HPDE6-E6E7 (cell line): ENCODE results near the gene PCDHA13.
"Not testable (repeated sequence)": the region's sequence is repeated elsewhere in the genome, so short reads cannot be mapped to it uniquely, and the experiment has no call there.

Experiments
- DNase-seq: peaks from one replicate; pipeline ENCODE4 v3.0.0; 2011; ENCODE audit warnings: missing footprints; ENCODE audit errors: extremely low spot score

PCDHA13 gene

DNA sequence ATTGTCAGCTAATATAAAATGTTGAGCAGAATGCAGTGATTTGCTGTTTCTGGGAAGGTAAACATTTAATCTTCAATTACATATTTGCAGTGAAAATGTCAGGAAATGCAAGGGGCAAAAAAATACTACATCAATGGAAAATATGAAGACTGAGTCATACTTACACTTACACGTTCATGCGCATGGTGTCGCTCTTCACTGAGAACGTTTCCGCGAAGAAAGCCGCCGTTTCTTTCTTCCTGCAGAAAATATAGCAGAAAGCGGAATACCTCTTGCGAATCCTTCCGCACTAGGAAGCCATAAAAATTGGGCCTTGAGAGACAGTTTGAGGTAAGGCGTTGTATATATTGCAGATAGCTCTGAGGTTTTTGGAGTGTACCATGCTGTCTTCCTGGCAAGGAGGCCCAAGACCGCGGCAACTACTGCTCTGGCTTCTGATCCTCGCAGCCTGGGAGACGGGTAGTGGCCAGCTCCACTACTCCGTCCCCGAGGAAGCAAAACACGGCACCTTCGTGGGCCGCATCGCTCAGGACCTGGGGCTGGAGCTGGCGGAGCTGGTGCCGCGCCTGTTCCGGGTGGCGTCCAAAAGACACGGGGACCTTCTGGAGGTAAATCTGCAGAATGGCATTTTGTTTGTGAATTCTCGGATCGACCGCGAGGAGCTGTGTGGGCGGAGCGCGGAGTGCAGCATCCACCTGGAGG, at the start of gene PCDHA13:
Gene PCDHA13, plus strand, starts transcription at position 236 of the 702 bp plus-strand sequence. Its CDS starts 145 bp downstream, at position 381.
- peak; percentile 12 for DNase-seq

DNA sequence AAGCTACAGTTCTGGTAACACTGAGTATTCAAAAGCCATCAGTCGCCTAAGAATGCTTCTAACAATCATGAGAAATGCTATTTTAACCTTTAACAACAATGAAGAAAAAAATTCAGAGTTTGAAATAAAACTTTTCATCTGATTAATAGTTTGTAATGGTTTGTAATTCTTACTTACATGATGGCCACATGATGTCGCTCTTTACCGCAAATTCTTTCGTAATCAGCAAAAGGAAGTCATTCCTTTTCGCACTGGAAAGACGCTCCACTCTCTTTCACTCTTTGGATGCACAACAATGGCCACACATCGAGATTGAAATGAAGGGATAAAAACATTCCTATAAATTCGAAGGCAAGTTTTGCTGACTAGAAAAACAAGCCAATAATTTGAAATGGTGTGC, 47.9 kb upstream of the PCDHA13 start, which contains the start of gene PCDHA7:
Gene PCDHA7, plus strand, starts transcription at position 277 of the 400 bp plus-strand sequence. Its CDS starts 115 bp downstream, at position 392.
- no peak for DNase-seq

DNA sequence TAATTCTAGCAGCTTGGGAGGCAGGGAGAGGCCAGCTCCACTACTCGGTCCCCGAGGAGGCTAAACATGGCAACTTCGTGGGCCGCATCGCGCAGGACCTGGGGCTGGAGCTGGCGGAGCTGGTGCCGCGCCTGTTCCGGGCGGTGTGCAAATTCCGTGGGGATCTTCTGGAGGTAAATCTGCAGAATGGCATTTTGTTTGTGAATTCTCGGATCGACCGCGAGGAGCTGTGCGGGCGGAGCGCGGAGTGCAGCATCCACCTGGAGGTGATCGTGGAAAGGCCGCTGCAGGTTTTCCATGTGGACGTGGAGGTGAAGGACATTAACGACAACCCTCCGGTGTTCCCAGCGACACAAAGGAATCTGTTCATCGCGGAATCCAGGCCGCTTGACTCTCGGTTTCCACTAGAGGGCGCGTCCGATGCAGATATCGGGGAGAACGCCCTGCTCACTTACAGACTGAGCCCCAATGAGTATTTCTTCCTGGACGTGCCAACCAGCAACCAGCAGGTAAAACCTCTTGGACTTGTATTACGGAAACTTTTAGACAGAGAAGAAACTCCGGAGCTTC, 47.4 kb upstream of the PCDHA13 start:
- DNase-seq = not testable (repeated sequence)

- no peak for DNase-seq
These were observed 46.1 kb upstream of the PCDHA13 start for GRCh38 chr5:140835622-140836510.

- no peak for DNase-seq
These were observed 40.7 kb upstream of the PCDHA13 start, which contains the start of gene PCDHA8 for GRCh38 chr5:140840978-140841962. PCDHA8 (plus strand) TSS chr5:140841187; CDS start chr5:140841322, 135 bp downstream.

GRCh38 chr5:140842798-140843733, 38.9 kb upstream of the PCDHA13 start:
- DNase-seq = no peak

GRCh38 chr5:140848139-140849102, 33.5 kb upstream of the PCDHA13 start, which contains the start of gene PCDHA9:
PCDHA9 (plus strand) TSS chr5:140848382; CDS start chr5:140848496, 114 bp downstream.
- DNase-seq = not testable (repeated sequence)

DNA sequence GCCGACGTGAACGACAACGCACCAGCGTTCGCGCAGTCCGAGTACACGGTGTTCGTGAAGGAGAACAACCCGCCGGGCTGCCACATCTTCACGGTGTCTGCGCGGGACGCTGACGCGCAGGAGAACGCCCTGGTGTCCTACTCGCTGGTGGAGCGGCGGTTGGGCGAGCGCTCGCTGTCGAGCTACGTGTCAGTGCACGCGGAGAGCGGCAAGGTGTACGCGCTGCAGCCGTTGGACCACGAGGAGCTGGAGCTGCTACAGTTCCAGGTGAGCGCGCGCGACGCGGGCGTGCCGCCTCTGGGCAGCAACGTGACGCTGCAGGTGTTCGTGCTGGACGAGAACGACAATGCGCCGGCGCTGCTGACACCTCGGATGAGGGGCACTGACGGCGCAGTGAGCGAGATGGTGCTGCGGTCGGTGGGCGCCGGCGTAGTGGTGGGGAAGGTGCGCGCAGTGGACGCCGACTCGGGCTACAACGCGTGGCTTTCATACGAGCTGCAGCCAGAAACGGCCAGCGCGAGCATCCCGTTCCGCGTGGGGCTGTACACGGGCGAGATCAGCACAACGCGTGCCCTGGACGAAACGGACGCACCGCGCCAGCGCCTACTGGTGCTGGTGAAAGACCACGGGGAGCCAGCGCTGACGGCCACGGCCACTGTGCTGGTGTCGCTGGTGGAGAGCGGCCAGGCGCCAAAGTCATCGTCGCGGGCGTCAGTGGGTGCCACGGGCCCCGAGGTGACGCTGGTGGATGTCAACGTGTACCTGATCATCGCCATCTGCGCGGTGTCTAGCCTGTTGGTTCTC, 31.9 kb upstream of the PCDHA13 start:
- not testable (repeated sequence) for DNase-seq

GRCh38 chr5:140855772-140856674, 25.9 kb upstream of the PCDHA13 start, which contains the start of gene PCDHA10:
PCDHA10 (plus strand) TSS chr5:140855897; CDS start chr5:140856049, 152 bp downstream.
- DNase-seq = no peak

- DNase-seq = no peak
These were observed 24.5 kb upstream of the PCDHA13 start for GRCh38 chr5:140857177-140857986.

DNA sequence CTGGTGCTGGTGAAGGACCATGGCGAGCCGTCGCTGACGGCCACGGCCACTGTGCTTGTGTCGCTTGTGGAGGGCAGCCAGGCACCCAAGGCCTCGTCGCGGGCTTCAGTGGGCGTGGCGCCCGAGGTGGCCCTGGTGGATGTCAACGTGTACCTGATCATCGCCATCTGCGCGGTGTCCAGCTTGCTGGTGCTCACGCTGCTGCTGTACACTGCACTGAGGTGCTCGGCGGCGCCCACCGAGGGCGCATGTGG, 24.0 kb upstream of the PCDHA13 start:
- DNase-seq = no peak

GRCh38 chr5:140862441-140863295, 19.3 kb upstream of the PCDHA13 start:
- no peak for DNase-seq

- DNase-seq = peak; percentile 10
These were observed 13.0 kb upstream of the PCDHA13 start, which contains the start of gene PCDHA11 for GRCh38 chr5:140868721-140869554. PCDHA11 (plus strand) TSS chr5:140868957; CDS start chr5:140869104, 147 bp downstream.

- DNase-seq = peak; percentile 11
These were observed 12.4 kb upstream of the PCDHA13 start for GRCh38 chr5:140869555-140869886.
